Erythroblast (primary cell): ENCODE data around the gene RNF220.

Source experiments
- GATA1 ChIP-seq: IDR thresholded peaks from 2 replicates; pipeline ENCODE4 v1.6.1; 2011; ENCODE audit warnings: low read depth, mild to moderate bottlenecking, control low read depth, low read length, moderate library complexity
- POLR2A ChIP-seq: IDR thresholded peaks from 2 replicates; pipeline ENCODE4 v1.6.1; 2011; ENCODE audit warnings: mild to moderate bottlenecking, low read length

DNA sequence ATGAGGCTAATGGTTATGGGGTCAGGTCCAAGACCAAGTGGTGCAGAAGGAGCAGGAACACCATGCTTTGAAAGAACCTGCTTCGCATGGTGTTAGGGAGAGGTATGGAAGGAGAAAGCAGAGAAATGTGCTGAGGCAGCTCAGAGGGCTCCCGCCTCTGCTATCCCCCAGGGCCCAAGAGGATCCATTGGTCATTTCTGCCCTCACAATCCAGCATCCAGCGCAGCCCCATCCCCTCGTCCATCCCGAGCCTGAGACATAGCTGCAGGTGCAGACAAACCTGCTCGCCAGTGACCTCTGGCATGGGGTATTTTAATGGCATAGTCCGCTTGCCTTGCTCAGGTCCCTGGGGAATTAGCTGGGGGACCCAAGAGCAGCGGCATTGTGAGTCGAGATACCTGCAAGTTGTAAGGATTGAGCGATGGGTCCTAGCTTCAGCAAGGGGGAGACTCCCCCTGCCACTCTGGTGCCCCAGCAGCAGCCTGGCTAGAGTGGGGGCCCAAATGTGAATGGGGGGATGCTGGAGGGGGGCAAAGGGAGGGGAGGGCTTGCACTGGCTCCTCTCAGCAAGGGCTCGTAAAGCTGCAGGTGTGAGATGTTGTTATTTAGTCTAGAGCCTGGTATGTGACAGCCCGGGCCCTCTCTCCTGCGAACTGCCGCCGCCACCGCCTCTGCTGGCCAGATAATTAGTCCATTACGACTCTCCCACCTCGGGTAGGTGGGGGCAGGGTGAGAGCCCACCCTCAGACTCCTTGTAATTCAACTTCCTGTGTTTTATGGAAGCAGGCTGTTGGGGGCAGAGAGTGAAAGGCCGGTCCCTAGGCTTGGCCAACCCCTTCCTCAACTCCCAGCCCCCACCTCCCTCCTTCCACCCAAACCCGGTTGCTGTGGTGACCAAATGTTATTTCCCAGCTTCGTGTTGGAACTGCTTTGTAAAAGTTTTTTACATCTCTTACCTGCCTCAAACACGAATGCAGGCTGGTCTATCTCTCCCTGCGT lies 118.8 kb downstream of the RNF220 start:
- TF ChIP-seq POLR2A (no peak), GATA1 (no peak)
